GM23338 (cell line): ENCODE measurements around the gene PROKR2. TPM values are rescaled to one million over a fixed set of nuclear protein-coding genes. Genes with fewer than 3 reads are reported as not detected.

ENCODE experiments used
- ATAC-seq: fragments of 200-7000 bp; cut with Tn5 transposase; 3 replicates; pipeline ENCODE4 v1.9.1; 2020
- DNase-seq: peaks from one replicate; pipeline ENCODE4 v3.0.0-alpha.2; 2015; ENCODE audit warnings: low spot score
- H2AFZ ChIP-seq: fragments of 200-600 bp; sonication (generic); 2 replicates; pipeline ENCODE4 v1.8.0; 2016; ENCODE audit warnings: antibody characterized with exemption, mild to moderate bottlenecking, moderate library complexity
- H3F3A ChIP-seq: fragments of 200-600 bp; sonication (generic); replicated peaks from 2 replicates; pipeline ENCODE4 v1.8.0; 2017; ENCODE audit warnings: antibody characterized with exemption, mixed run types, low read depth
- H3K27ac ChIP-seq: fragments of 200-600 bp; sonication (generic); 2 replicates; pipeline ENCODE4 v1.6.1; 2016; ENCODE audit warnings: low read depth
- H3K27me3 ChIP-seq: fragments of 200-600 bp; sonication (generic); 2 replicates; pipeline ENCODE4 v1.8.0; 2016; ENCODE audit warnings: mild to moderate bottlenecking, mixed run types, moderate library complexity; ENCODE audit not compliant: insufficient read depth
- H3K36me3 ChIP-seq: fragments of 200-600 bp; sonication (generic); 2 replicates; pipeline ENCODE4 v1.8.0; 2016; ENCODE audit warnings: mild to moderate bottlenecking; ENCODE audit not compliant: insufficient read depth
- H3K4me1 ChIP-seq: fragments of 200-600 bp; sonication (generic); 2 replicates; pipeline ENCODE4 v1.8.0; 2016; ENCODE audit warnings: mild to moderate bottlenecking, moderate library complexity; ENCODE audit not compliant: insufficient read depth
- H3K4me2 ChIP-seq: fragments of 200-600 bp; sonication (generic); 2 replicates; pipeline ENCODE4 v1.7.1; 2017; ENCODE audit warnings: mixed run types
- H3K4me3 ChIP-seq: fragments of 200-600 bp; sonication (generic); 2 replicates; pipeline ENCODE4 v1.6.1; 2016; ENCODE audit warnings: mixed run types
- H3K79me2 ChIP-seq: fragments of 200-600 bp; sonication (generic); replicated peaks from 2 replicates; pipeline ENCODE4 v1.8.0; 2017; ENCODE audit warnings: mild to moderate bottlenecking; ENCODE audit not compliant: insufficient read depth
- H3K9me2 ChIP-seq: fragments of 200-600 bp; sonication (generic); 2 replicates; pipeline ENCODE4 v1.8.0; 2017; ENCODE audit not compliant: insufficient read depth
- H4K20me1 ChIP-seq: fragments of 200-600 bp; sonication (generic); replicated peaks from 2 replicates; pipeline ENCODE4 v1.8.0; 2017; ENCODE audit warnings: mild to moderate bottlenecking; ENCODE audit not compliant: insufficient read depth
- H3K27ac Mint-ChIP-seq: 2 replicates; pipeline ENCODE4 v1.8.0; 2020; ENCODE audit warnings: inconsistent platforms, mild to moderate bottlenecking, moderate library complexity, mixed read lengths
- H3K27me3 Mint-ChIP-seq: 3 replicates; pipeline ENCODE4 v1.8.0; 2022; ENCODE audit warnings: low read depth, mild to moderate bottlenecking, moderate library complexity, mixed read lengths, inconsistent platforms; ENCODE audit not compliant: insufficient read depth, poor library complexity
- H3K36me3 Mint-ChIP-seq: 3 replicates; pipeline ENCODE4 v1.8.0; 2021; ENCODE audit warnings: low read depth, mild to moderate bottlenecking, inconsistent platforms, moderate library complexity, mixed read lengths
- H3K4me1 Mint-ChIP-seq: 3 replicates; pipeline ENCODE4 v1.8.0; 2020; ENCODE audit warnings: mild to moderate bottlenecking, inconsistent platforms, mixed read lengths
- H3K4me3 Mint-ChIP-seq: 3 replicates; pipeline ENCODE4 v1.8.0; 2021; ENCODE audit warnings: moderate library complexity, mild to moderate bottlenecking, inconsistent platforms, mixed read lengths
- H3K9me3 Mint-ChIP-seq: 3 replicates; pipeline ENCODE4 v1.8.0; 2020; ENCODE audit warnings: moderate library complexity, mild to moderate bottlenecking, inconsistent platforms, mixed read lengths
- CREB1 ChIP-seq: fragments of 250-450 bp; sonication (Bioruptor Pico); IDR thresholded peaks from 2 replicates; pipeline ENCODE4 v1.5.0; 2020; ENCODE audit warnings: low read depth, mild to moderate bottlenecking, moderate library complexity
- JUNB ChIP-seq: IDR thresholded peaks from one replicate; pipeline ENCODE4 v1.6.1; 2016; ENCODE audit warnings: antibody characterized with exemption; ENCODE audit not compliant: unreplicated experiment
- NANOG ChIP-seq: IDR thresholded peaks from 2 replicates; pipeline ENCODE4 v1.6.1; 2016; ENCODE audit warnings: antibody characterized with exemption, borderline replicate concordance
- POLR2AphosphoS5 ChIP-seq: IDR thresholded peaks from 2 replicates; pipeline ENCODE4 v1.6.1; 2016; ENCODE audit warnings: antibody characterized with exemption, low read depth
- ZNF331 ChIP-seq: fragments of 250-450 bp; sonication (Bioruptor Pico); IDR thresholded peaks from 2 replicates; pipeline ENCODE4 v1.5.0; 2020; ENCODE audit warnings: low read depth, mild to moderate bottlenecking, moderate library complexity
- polyA plus RNA-seq: library from polyadenylated mRNA; unstranded; fragments of >200 nt; fragmentation: Nextera tagmentation; extraction: Ambion mirVana; gene quantifications from 2 replicates; pipeline ENCODE4 v1.2.1, GENCODE V29; 2016
- total RNA-seq: library from RNA; depleted of rRNA; stranded (reverse); fragments of >200 nt; shearing (Covaris generic); gene quantifications from 2 replicates; pipeline ENCODE4 v1.2.3, GENCODE V29; 2014
- TF ChIP-seq, protein P1 (sequence below): IDR thresholded peaks from one replicate; pipeline ENCODE4 v1.6.1; 2018; ENCODE audit warnings: antibody characterized with exemption; ENCODE audit not compliant: unreplicated experiment
- TF ChIP-seq, protein P2 (sequence below): fragments of 250-450 bp; sonication (Bioruptor Pico); IDR thresholded peaks from 2 replicates; pipeline ENCODE4 v1.5.0; 2020; ENCODE audit warnings: mild to moderate bottlenecking, moderate library complexity
- TF ChIP-seq, protein P3 (sequence below): IDR thresholded peaks from 2 replicates; pipeline ENCODE4 v1.6.1; 2016; ENCODE audit warnings: antibody characterized with exemption

PROKR2 gene
- total and polyA plus RNA-seq, 2 experiments from 2014 or later: 1.9 to 5.9 TPM

DNA sequence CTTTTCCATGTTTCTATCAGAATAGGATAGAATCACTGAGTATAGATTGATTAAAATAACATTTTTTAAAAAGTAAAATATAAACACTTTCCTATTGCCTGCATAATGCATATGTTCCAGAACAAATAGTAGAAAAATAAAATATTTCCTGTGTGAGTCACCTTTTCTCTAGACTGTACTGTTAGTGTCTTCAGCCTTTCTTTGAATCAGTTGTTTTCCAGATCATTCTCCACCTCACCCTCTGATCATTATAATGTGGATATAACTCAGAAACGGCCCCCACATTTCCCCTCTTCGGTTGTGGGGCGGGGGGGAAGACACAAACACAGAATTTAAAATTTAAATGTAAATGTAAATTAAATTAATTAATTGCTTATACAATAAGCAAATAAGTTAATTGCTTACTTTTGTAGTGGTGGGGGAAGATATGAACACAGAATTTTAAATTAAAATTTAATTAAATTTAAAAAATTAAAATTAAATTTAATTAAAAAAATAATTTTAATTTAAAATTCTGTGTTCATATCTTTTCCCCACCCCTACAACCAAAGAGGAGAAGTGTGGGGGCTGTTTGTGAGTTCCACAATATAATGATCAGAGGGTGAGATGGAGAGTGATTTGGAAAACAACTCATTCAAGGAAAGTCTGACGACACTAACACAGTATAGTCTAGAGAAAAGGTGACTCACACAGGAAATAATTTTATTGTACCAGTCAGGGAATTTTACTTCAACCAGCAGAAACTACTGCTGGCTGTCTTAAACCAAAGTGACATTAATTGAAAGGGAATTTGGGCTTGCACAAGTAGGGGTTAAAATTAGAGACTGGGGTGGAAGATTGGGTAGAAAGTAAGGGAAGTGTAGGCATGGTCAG is 37.1 kb upstream of the PROKR2 start (continued):
- TF ChIP-seq, protein P1, sequence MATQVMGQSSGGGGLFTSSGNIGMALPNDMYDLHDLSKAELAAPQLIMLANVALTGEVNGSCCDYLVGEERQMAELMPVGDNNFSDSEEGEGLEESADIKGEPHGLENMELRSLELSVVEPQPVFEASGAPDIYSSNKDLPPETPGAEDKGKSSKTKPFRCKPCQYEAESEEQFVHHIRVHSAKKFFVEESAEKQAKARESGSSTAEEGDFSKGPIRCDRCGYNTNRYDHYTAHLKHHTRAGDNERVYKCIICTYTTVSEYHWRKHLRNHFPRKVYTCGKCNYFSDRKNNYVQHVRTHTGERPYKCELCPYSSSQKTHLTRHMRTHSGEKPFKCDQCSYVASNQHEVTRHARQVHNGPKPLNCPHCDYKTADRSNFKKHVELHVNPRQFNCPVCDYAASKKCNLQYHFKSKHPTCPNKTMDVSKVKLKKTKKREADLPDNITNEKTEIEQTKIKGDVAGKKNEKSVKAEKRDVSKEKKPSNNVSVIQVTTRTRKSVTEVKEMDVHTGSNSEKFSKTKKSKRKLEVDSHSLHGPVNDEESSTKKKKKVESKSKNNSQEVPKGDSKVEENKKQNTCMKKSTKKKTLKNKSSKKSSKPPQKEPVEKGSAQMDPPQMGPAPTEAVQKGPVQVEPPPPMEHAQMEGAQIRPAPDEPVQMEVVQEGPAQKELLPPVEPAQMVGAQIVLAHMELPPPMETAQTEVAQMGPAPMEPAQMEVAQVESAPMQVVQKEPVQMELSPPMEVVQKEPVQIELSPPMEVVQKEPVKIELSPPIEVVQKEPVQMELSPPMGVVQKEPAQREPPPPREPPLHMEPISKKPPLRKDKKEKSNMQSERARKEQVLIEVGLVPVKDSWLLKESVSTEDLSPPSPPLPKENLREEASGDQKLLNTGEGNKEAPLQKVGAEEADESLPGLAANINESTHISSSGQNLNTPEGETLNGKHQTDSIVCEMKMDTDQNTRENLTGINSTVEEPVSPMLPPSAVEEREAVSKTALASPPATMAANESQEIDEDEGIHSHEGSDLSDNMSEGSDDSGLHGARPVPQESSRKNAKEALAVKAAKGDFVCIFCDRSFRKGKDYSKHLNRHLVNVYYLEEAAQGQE: no peak
- no peak for TF ChIP-seq NANOG

DNA sequence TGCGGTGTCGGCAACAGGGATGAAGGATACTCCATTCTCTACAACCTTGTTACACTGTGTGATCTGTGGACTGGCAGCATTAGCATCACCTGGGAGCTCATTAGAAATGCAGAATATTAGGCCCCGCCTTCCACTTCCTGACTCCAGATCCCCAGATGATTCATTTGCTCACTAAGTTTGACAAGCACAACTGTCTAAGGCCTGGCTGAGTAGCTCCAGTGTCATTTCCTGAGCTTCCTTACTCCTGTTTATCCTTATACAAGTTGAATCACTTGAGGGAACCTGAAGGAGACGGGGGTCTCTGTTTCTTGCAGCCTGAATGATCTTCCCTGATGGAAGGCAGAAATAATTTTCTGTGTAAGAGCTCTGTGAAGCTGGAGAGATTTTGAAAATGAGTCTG is 32.7 kb upstream of the PROKR2 start:
- no peaks in the 10 kb centered on the region for H3F3A ChIP-seq
- H3K79me2 ChIP-seq: no peaks in the 10 kb centered on the region
- H3K27me3 Mint-ChIP-seq: peaks cover 1% of the 10 kb centered on the region
- H2AFZ ChIP-seq: 0 out of 2 replicates have a peak overlapping the region, but pooled peaks have one; percentile 28
- H3K4me3 ChIP-seq: no peak overlapping the region
- H3K4me1 Mint-ChIP-seq: no peaks in the 10 kb centered on the region; the same call in 2 of the 3 replicates
- H3K4me1 ChIP-seq: no peaks in the 10 kb centered on the region
- peaks cover 4% of the 10 kb centered on the region; the same call in 1 of the 3 replicates for H3K9me3 Mint-ChIP-seq
- no peaks in the 10 kb centered on the region for H3K36me3 ChIP-seq
- H3K27ac Mint-ChIP-seq: no peak overlapping the region
- no peaks in the 10 kb centered on the region for H3K36me3 Mint-ChIP-seq
- H3K4me3 Mint-ChIP-seq: no peak overlapping the region
- H3K4me2 ChIP-seq: no peak overlapping the region
- H4K20me1 ChIP-seq: no peaks in the 10 kb centered on the region
- 0 out of 2 replicates have a peak, but pooled peaks cover 3% of the 10 kb centered on the region for H3K9me2 ChIP-seq
- H3K27ac ChIP-seq: no peak overlapping the region
- DNase-seq (no peak), ATAC-seq (no peak)
- H3K27me3 ChIP-seq: no peaks in the 10 kb centered on the region
- no peak for TF ChIP-seq NANOG
- no peak for TF ChIP-seq ZNF331 (CRISPR knock-in tag)
- TF ChIP-seq, protein P1: no peak
- TF ChIP-seq, protein P2, sequence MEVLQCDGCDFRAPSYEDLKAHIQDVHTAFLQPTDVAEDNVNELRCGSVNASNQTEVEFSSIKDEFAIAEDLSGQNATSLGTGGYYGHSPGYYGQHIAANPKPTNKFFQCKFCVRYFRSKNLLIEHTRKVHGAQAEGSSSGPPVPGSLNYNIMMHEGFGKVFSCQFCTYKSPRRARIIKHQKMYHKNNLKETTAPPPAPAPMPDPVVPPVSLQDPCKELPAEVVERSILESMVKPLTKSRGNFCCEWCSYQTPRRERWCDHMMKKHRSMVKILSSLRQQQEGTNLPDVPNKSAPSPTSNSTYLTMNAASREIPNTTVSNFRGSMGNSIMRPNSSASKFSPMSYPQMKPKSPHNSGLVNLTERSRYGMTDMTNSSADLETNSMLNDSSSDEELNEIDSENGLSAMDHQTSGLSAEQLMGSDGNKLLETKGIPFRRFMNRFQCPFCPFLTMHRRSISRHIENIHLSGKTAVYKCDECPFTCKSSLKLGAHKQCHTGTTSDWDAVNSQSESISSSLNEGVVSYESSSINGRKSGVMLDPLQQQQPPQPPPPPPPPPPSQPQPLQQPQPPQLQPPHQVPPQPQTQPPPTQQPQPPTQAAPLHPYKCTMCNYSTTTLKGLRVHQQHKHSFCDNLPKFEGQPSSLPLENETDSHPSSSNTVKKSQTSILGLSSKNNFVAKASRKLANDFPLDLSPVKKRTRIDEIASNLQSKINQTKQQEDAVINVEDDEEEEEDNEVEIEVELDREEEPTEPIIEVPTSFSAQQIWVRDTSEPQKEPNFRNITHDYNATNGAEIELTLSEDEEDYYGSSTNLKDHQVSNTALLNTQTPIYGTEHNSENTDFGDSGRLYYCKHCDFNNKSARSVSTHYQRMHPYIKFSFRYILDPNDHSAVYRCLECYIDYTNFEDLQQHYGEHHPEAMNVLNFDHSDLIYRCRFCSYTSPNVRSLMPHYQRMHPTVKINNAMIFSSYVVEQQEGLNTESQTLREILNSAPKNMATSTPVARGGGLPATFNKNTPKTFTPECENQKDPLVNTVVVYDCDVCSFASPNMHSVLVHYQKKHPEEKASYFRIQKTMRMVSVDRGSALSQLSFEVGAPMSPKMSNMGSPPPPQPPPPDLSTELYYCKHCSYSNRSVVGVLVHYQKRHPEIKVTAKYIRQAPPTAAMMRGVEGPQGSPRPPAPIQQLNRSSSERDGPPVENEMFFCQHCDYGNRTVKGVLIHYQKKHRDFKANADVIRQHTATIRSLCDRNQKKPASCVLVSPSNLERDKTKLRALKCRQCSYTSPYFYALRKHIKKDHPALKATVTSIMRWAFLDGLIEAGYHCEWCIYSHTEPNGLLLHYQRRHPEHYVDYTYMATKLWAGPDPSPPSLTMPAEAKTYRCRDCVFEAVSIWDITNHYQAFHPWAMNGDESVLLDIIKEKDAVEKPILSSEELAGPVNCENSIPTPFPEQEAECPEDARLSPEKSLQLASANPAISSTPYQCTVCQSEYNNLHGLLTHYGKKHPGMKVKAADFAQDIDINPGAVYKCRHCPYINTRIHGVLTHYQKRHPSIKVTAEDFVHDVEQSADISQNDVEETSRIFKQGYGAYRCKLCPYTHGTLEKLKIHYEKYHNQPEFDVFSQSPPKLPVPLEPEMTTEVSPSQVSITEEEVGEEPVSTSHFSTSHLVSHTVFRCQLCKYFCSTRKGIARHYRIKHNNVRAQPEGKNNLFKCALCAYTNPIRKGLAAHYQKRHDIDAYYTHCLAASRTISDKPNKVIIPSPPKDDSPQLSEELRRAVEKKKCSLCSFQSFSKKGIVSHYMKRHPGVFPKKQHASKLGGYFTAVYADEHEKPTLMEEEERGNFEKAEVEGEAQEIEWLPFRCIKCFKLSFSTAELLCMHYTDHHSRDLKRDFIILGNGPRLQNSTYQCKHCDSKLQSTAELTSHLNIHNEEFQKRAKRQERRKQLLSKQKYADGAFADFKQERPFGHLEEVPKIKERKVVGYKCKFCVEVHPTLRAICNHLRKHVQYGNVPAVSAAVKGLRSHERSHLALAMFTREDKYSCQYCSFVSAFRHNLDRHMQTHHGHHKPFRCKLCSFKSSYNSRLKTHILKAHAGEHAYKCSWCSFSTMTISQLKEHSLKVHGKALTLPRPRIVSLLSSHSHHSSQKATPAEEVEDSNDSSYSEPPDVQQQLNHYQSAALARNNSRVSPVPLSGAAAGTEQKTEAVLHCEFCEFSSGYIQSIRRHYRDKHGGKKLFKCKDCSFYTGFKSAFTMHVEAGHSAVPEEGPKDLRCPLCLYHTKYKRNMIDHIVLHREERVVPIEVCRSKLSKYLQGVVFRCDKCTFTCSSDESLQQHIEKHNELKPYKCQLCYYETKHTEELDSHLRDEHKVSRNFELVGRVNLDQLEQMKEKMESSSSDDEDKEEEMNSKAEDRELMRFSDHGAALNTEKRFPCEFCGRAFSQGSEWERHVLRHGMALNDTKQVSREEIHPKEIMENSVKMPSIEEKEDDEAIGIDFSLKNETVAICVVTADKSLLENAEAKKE (CRISPR knock-in tag): no peak
- TF ChIP-seq POLR2AphosphoS5: no peak
- TF ChIP-seq, protein P3, sequence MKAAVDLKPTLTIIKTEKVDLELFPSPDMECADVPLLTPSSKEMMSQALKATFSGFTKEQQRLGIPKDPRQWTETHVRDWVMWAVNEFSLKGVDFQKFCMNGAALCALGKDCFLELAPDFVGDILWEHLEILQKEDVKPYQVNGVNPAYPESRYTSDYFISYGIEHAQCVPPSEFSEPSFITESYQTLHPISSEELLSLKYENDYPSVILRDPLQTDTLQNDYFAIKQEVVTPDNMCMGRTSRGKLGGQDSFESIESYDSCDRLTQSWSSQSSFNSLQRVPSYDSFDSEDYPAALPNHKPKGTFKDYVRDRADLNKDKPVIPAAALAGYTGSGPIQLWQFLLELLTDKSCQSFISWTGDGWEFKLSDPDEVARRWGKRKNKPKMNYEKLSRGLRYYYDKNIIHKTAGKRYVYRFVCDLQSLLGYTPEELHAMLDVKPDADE: no peak
- TF ChIP-seq CREB1 (CRISPR knock-in tag): no peak
- no peak for TF ChIP-seq JUNB
